HepG2 (cell line): ENCODE results near the gene ARL6IP4. TPM values are rescaled to one million over a fixed set of nuclear protein-coding genes. Genes with fewer than 3 reads are reported as not detected.
"Not testable (repeated sequence)": the region's sequence is repeated elsewhere in the genome, so short reads cannot be mapped to it uniquely, and the experiment has no call there.

ENCODE experiments used
- ATAC-seq: fragments of 200-7000 bp; cut with Tn5 transposase; 3 replicates; pipeline ENCODE4 v1.9.1; 2020; ENCODE audit warnings: mild to moderate bottlenecking, moderate library complexity
- BruUV-seq: library from RNA; stranded (reverse); fragments of 400-500 nt; replicated peaks from 2 replicates; lab custom pipeline; 2021; lab: Mats Ljungman, UMichigan
- CTCF ChIA-PET: fragments of 300-600 bp; formaldehyde crosslinking; extraction: SDS; loops from one replicate; lab custom pipeline; 2021; ENCODE audit warnings: low total read pairs, inconsistent platforms, low intra/inter-chr PET ratio; lab: Yijun Ruan, JAX
- POLR2A ChIA-PET: fragments of 350-600 bp; sonication (Branson Sonifier 250); formaldehyde crosslinking; loops from one replicate; lab custom pipeline; 2020; ENCODE audit warnings: antibody characterized with exemption, inconsistent platforms; lab: Yijun Ruan, JAX
- DNase-seq: peaks from one replicate; pipeline ENCODE4 v3.0.0-alpha.2; 2015; ENCODE audit warnings: low spot score
- FAIRE-seq: peaks from 3 replicates; lab custom pipeline; 2011; peaks lifted over from hg19 to GRCh38; lab: Jason Lieb, UNC
- H2AFZ ChIP-seq: one replicate; pipeline ENCODE4 v1.6.1; 2011; ENCODE audit warnings: low read length, inconsistent platforms
- H3K27ac ChIP-seq: fragments of 300-600 bp; 3 replicates; pipeline ENCODE4 v1.8.0; 2011; ENCODE audit warnings: mixed run types, mild to moderate bottlenecking, mixed read lengths, low read length, inconsistent platforms; ENCODE audit not compliant: insufficient read depth; ENCODE audit errors: extremely low read length
- H3K27me3 ChIP-seq, 2 experiments: fragments of 200-600 bp in 1 of 2; 2 replicates in 1 of 2; 3 replicates in 1 of 2; pipeline versions ENCODE4 v1.6.0 to v1.8.0; 2011; ENCODE audit warnings: low read length in 2 of 2, mild to moderate bottlenecking in 2 of 2, moderate library complexity in 2 of 2, inconsistent platforms in 1 of 2; ENCODE audit not compliant: insufficient read depth in 2 of 2, control insufficient read depth in 1 of 2
- H3K36me3 ChIP-seq, 2 experiments: fragments of 200-600 bp in 1 of 2; replicated peaks in 1 of 2; 2 replicates in 1 of 2; 3 replicates in 1 of 2; pipeline versions ENCODE4 v1.5.1 to v1.8.0; 2011; ENCODE audit warnings: low read length in 2 of 2, inconsistent platforms in 1 of 2; ENCODE audit not compliant: insufficient read depth in 2 of 2, control insufficient read depth in 1 of 2
- H3K4me1 ChIP-seq: 2 replicates; pipeline ENCODE4 v1.5.1; 2012; ENCODE audit warnings: low read length, inconsistent platforms; ENCODE audit not compliant: insufficient read depth
- H3K4me2 ChIP-seq: 2 replicates; pipeline ENCODE4 v1.6.0; 2011; ENCODE audit warnings: low read depth, low read length, inconsistent platforms
- H3K4me3 ChIP-seq, 3 experiments: fragments of 200-600 bp in 1 of 3; sonication (generic), shearing (Covaris generic) in 1 of 3; replicated peaks in 1 of 3; 2 replicates each; pipeline ENCODE4 v1.5.1; 2011 to 2016; ENCODE audit warnings: low read length in 3 of 3, inconsistent platforms in 2 of 3, low read depth in 2 of 3, mild to moderate bottlenecking in 2 of 3, control low read depth in 1 of 3, mixed read lengths in 1 of 3; ENCODE audit not compliant: insufficient read depth in 1 of 3
- H3K79me2 ChIP-seq: one replicate; pipeline ENCODE4 v1.6.1; 2011; ENCODE audit warnings: low read length, inconsistent platforms; ENCODE audit not compliant: insufficient read depth
- H3K9ac ChIP-seq: 2 replicates; pipeline ENCODE4 v1.6.0; 2011; ENCODE audit warnings: mild to moderate bottlenecking, low read depth, low read length, inconsistent platforms; ENCODE audit not compliant: insufficient read depth
- H3K9me3 ChIP-seq: 2 replicates; pipeline ENCODE4 v1.5.1; 2012; ENCODE audit warnings: mild to moderate bottlenecking, low read length
- H4K20me1 ChIP-seq: 2 replicates; pipeline ENCODE4 v1.6.0; 2011; ENCODE audit warnings: inconsistent platforms, mild to moderate bottlenecking, low read length, moderate library complexity; ENCODE audit not compliant: insufficient read depth
- KMT2B ChIP-seq: IDR thresholded peaks from 2 replicates; pipeline ENCODE4 v1.6.1; 2016; ENCODE audit warnings: missing genetic modification reagents, missing compliant biosample characterization
- PRMT3 ChIP-seq: sonication (generic); formaldehyde crosslinking; IDR thresholded peaks from 2 replicates; pipeline ENCODE4 v1.8.1; 2022; ENCODE audit warnings: low read depth, mild to moderate bottlenecking, moderate library complexity, missing genetic modification reagents, borderline replicate concordance
- U2AF1 ChIP-seq: fragments of 200-400 bp; formaldehyde crosslinking; optimal IDR thresholded peaks from 2 replicates; pipeline ENCODE3; 2017; ENCODE audit warnings: mild to moderate bottlenecking, low read depth, low read length
- ZNF180 ChIP-seq: sonication (generic); formaldehyde crosslinking; IDR thresholded peaks from 2 replicates; pipeline ENCODE4 v1.4.0; 2020; ENCODE audit warnings: low read depth, missing genetic modification reagents, borderline replicate concordance
- ZNF563 ChIP-seq: sonication (generic); formaldehyde crosslinking; IDR thresholded peaks from 2 replicates; pipeline ENCODE4 v1.8.0; 2022; ENCODE audit warnings: mild to moderate bottlenecking, moderate library complexity, missing genetic modification reagents
- WGBS: methylation state at CpG from one replicate; pipeline ENCODE4 v1.1.6; 2017; ENCODE audit warnings: low lambda C conversion rate; 5-methylcytosine and 5-hydroxymethylcytosine counted together
- in situ Hi-C: cut with HindIII; loops from 2 replicates; pipeline ENCODE4 v1.10.0; 2017; ENCODE audit warnings: low pct_unique_long_range_greater_than_20kb; ENCODE audit not compliant: extremely low pct_ligation_motif_present
- intact Hi-C: fragments of 100-400 bp; cut with micrococcal nuclease; formaldehyde crosslinking; loops from one replicate; pipeline ENCODE4 v1.10.0; 2022; ENCODE audit not compliant: unreplicated experiment
- polyA plus RNA-seq, 8 experiments: library from polyadenylated mRNA; depleted of rRNA in 3 of 8; stranded (reverse) in 7 of 8; unstranded in 1 of 8; fragments of >200 nt; fragmentation: Illumina TruSeq in 4 of 8; extraction: Trizol in 4 of 8; gene quantifications; 2 replicates each; pipeline versions ENCODE4 v1.2.1 to v1.2.3, GENCODE V29; 2011 to 2016; ENCODE audit warnings: low read depth in 4 of 8, missing spikeins in 1 of 8, mixed read lengths in 1 of 8; ENCODE audit not compliant: insufficient read depth in 1 of 8
- total RNA-seq, 5 experiments: library from RNA; depleted of rRNA; stranded (reverse); fragments of >200 nt; fragmentation: Illumina TruSeq; extraction: Trizol; gene quantifications; 2 replicates each; pipeline ENCODE4 v1.2.3, GENCODE V29; 2016; ENCODE audit warnings: low read depth in 1 of 5
- TF ChIP-seq, protein P1 (sequence below): sonication (generic); formaldehyde crosslinking; IDR thresholded peaks from 2 replicates; pipeline ENCODE4 v1.4.0; 2020; ENCODE audit warnings: missing genetic modification reagents, mild to moderate bottlenecking, borderline replicate concordance

The ARL6IP4 gene
- total and polyA plus RNA-seq, 2 of the 13 experiments (the other 11 are each of a cell fraction or from before 2014, with no cell fraction given): 155 to 220 TPM

DNA sequence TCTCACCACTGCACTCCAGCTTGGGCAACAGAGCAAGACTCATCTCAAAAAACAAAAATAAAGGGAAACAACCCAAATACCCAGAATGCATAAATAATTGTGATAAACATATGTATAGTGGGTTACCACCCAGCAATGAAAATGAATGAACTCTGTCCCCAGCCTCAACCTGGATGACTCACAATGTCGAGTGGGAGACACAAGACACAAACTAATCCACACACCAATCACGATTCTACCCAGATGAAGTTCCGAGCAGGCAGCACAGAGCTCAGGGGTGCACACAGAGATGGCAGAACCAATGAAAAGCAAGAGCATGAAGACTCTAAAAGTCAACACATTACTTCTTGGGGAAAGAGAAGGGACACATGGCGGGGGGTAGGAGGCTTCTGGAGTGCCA, 41.4 kb upstream of the ARL6IP4 start (continued):
- TF ChIP-seq, protein P1, sequence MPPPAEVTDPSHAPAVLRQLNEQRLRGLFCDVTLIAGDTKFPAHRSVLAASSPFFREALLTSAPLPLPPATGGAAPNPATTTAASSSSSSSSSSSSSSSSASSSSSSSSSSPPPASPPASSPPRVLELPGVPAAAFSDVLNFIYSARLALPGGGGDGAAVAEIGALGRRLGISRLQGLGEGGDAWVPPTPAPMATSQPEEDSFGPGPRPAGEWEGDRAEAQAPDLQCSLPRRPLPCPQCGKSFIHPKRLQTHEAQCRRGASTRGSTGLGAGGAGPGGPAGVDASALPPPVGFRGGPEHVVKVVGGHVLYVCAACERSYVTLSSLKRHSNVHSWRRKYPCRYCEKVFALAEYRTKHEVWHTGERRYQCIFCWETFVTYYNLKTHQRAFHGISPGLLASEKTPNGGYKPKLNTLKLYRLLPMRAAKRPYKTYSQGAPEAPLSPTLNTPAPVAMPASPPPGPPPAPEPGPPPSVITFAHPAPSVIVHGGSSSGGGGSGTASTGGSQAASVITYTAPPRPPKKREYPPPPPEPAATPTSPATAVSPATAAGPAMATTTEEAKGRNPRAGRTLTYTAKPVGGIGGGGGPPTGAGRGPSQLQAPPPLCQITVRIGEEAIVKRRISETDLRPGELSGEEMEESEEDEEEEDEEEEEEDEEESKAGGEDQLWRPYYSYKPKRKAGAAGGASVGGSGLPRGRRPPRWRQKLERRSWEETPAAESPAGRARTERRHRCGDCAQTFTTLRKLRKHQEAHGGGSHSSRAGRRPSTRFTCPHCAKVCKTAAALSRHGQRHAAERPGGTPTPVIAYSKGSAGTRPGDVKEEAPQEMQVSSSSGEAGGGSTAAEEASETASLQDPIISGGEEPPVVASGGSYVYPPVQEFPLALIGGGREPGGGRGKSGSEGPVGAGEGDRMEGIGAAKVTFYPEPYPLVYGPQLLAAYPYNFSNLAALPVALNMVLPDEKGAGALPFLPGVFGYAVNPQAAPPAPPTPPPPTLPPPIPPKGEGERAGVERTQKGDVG (CRISPR knock-in tag): no peak
- TF ChIP-seq KMT2B (CRISPR knock-in tag) (no peak), ZNF180 (CRISPR knock-in tag) (no peak), PRMT3 (no peak), ZNF563 (CRISPR knock-in tag) (no peak), U2AF1 (no peak)

DNA sequence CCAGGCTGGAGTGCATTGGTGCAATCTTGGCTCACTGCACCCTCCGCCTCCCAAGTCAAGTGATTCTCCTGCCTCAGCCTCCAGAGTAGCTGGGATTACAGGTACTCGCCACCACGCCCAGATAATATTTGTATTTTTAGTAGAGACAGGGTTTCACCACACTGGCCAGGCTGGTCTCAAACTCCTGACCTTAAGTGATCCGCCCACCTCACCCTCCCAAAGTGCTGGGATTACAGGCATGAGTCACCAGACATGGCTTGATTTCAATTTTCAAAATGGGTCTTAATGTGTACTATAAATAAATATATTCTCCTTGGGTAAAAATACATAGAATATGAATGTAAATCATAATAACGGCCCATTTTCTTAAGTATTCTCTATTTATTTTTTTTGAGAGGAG, 39.1 kb upstream of the ARL6IP4 start:
- BruUV-seq, H3K27me3 ChIP-seq, CTCF ChIA-PET, H3K9ac ChIP-seq, in situ Hi-C loops, H3K36me3 ChIP-seq, H3K4me3 ChIP-seq, H3K79me2 ChIP-seq, FAIRE-seq, intact Hi-C loops, H3K9me3 ChIP-seq, H4K20me1 ChIP-seq, DNase-seq, POLR2A ChIA-PET, ATAC-seq, H3K27ac ChIP-seq, H2AFZ ChIP-seq, H3K4me2 ChIP-seq: not testable (repeated sequence)
- peaks cover 17% of the 10 kb centered on the region for H3K4me1 ChIP-seq
- WGBS: 91% methylated on average over 5 of the region's 5 CpGs
